ENCODE results near the gene LGALS7B. TPM values are rescaled to one million over a fixed set of nuclear protein-coding genes. Genes with fewer than 3 reads are reported as not detected.
A peak's percentile ranks its signal among the peaks of the same experiment; 100 is the strongest.

LGALS7B gene
- total RNA-seq, 1 experiment from 2014 or later: 3.2 TPM

DNA sequence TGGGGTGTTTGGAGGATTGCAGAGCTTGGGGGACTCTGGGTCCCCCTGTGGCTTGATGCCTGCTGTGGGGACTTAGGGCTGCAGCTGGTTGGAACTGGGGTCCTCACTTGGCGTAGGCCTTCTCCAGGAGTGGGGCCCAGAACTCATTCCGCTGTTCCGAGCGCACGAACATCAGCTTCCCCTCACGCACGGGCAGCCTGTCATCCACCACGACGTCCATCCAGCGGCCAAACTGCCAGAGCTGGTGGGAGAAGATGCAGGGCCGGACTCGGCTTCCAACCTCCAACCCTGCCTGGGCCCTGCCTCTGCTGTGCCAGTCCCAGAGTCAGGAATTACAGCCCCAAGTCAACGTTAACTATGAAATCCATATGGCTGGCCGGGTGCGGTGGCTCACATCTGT, 47.3 kb upstream of the LGALS7B start:
- Mint-ChIP-seq H3K27ac (ENCODE audit: unreplicated experiment) (peak overlapping the region; percentile 11), H3K27me3 (ENCODE audit: unreplicated experiment) (no peaks in the 10 kb centered on the region), H3K4me3 (ENCODE audit: low read depth, unreplicated experiment) (no peak overlapping the region), H3K4me1 (ENCODE audit: low read depth, unreplicated experiment) (peaks cover 15% of the 10 kb centered on the region), H3K36me3 (ENCODE audit: insufficient read depth, unreplicated experiment) (peaks cover 51% of the 10 kb centered on the region), H3K9me3 (ENCODE audit: low read depth, unreplicated experiment) (no peaks in the 10 kb centered on the region)
- BruUV-seq (replicated peaks): no TSS peak
- TF ChIP-seq, protein P1, sequence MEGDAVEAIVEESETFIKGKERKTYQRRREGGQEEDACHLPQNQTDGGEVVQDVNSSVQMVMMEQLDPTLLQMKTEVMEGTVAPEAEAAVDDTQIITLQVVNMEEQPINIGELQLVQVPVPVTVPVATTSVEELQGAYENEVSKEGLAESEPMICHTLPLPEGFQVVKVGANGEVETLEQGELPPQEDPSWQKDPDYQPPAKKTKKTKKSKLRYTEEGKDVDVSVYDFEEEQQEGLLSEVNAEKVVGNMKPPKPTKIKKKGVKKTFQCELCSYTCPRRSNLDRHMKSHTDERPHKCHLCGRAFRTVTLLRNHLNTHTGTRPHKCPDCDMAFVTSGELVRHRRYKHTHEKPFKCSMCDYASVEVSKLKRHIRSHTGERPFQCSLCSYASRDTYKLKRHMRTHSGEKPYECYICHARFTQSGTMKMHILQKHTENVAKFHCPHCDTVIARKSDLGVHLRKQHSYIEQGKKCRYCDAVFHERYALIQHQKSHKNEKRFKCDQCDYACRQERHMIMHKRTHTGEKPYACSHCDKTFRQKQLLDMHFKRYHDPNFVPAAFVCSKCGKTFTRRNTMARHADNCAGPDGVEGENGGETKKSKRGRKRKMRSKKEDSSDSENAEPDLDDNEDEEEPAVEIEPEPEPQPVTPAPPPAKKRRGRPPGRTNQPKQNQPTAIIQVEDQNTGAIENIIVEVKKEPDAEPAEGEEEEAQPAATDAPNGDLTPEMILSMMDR (IDR thresholded peaks at IDR 0.05; ENCODE audit: unreplicated experiment): no peak
- DNase-seq: no peak
- CTCF ChIA-PET: interaction anchor here (0.6 kb wide), 1 partner anchor 758 kb away, joined by 3 read pairs; no protein-coding TSS in a partner anchor
- intact Hi-C loops (cut with micrococcal nuclease; ENCODE audit: unreplicated experiment): no loop called here

DNA sequence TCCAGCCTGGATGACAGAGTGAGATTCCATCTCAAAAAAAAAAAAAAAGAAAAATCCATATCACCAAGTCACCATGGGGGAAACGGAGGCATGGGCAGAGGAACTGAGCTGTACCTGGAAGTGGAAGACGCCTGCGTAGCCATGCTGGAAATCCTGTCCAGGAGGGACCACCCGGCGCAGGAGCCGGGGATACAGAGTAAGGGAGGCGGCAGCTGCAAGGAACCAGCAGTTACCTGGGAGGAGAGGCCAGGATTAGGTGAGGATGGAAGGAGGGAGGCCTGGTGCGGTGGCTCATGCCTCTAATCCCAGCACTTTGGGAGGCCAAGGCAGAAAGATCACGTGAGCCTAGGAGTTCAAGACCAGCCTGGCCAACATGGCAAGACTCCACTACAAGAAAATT, 46.7 kb upstream of the LGALS7B start:
- H3K27me3 Mint-ChIP-seq (ENCODE audit: unreplicated experiment): no peaks in the 10 kb centered on the region
- no peak overlapping the region for H3K27ac Mint-ChIP-seq (ENCODE audit: unreplicated experiment)
- peaks cover 47% of the 10 kb centered on the region for H3K36me3 Mint-ChIP-seq (ENCODE audit: insufficient read depth, unreplicated experiment)
- intact Hi-C loops (cut with micrococcal nuclease; ENCODE audit: unreplicated experiment): no loop called here
- peaks cover 15% of the 10 kb centered on the region for H3K4me1 Mint-ChIP-seq (ENCODE audit: low read depth, unreplicated experiment)
- TF ChIP-seq, protein P1 (IDR thresholded peaks at IDR 0.05; ENCODE audit: unreplicated experiment): no peak
- H3K9me3 Mint-ChIP-seq (ENCODE audit: low read depth, unreplicated experiment): no peaks in the 10 kb centered on the region
- no peak overlapping the region for H3K4me3 Mint-ChIP-seq (ENCODE audit: low read depth, unreplicated experiment)
- no TSS peak for BruUV-seq (replicated peaks)
- CTCF ChIA-PET: interaction anchor here (0.6 kb wide), 2 partner anchors 104 to 758 kb away, joined by 3 read pairs; no protein-coding TSS in a partner anchor
- no peak for DNase-seq

DNA sequence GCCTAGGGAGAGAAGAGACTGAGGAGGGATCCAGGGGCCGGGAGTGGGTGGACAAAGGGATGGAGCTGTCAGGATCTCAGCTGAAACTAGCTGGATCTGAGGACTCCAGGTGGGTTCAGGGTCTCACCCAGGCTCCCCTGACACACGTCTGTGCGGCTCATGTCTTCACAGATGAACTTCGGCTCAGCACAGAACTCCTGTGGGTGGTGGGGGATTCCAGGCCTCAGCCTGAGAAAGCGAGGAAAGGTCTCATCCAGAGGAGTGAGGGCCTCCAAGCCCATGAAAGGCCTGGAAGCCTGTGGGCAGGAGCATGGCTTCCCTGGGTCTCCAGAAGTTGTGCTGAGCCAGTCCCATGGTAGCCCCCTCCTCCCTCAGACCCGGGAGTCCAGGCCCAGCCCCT, 46.1 kb upstream of the LGALS7B start:
- Mint-ChIP-seq H3K4me1 (ENCODE audit: low read depth, unreplicated experiment) (peaks cover 9% of the 10 kb centered on the region), H3K4me3 (ENCODE audit: low read depth, unreplicated experiment) (no peak overlapping the region), H3K27me3 (ENCODE audit: unreplicated experiment) (no peaks in the 10 kb centered on the region), H3K9me3 (ENCODE audit: low read depth, unreplicated experiment) (no peaks in the 10 kb centered on the region), H3K36me3 (ENCODE audit: insufficient read depth, unreplicated experiment) (peaks cover 41% of the 10 kb centered on the region), H3K27ac (ENCODE audit: unreplicated experiment) (no peak overlapping the region)
- DNase-seq: no peak
- intact Hi-C loops (cut with micrococcal nuclease; ENCODE audit: unreplicated experiment): no loop called here
- BruUV-seq (replicated peaks): no TSS peak
- TF ChIP-seq, protein P1 (IDR thresholded peaks at IDR 0.05; ENCODE audit: unreplicated experiment): no peak
- CTCF ChIA-PET: no interaction called here

DNA sequence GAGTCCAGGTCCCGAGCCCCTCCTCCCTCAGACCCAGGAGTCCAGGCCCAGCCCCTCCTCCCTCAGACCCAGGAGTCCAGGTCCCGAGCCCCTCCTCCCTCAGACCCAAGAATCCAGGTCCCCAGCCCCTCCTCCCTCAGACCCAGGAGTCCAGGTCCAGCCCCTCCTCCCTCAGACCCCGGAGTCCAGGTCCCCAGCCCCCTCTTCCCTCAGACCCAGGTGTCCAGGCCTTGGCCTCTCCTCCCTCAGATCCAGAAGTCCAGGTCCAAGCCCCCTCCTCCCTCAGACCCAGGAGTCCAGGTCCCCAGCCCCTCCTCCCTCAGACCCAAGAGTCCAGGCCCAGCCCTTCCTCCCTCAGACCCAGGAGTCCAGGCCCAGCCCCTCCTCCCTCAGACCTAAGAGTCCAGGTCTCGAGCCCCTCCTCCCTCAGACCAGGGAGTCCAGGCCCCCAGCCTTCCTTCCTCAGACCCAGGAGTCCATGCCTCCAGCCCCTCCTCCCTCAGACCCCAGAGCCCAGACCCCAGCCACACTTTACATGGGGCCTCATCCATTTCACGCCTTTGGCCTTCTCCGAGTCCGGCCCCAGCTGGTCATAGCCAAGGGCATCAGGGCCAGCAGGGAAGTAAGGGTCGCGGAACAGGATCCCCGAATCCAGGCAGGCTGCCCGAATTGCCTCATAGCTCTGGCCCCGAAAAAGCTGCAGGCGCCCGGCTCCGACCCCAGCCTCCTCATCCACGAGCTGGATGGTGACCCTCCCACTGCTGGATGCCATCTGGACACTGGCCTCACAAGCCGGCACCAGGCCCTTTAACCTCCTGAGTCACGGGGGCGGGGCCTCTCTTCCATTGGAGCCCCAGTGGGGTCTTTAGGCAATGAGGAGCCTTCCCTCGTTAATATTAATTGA, 45.4 kb upstream of the LGALS7B start:
- H3K27ac Mint-ChIP-seq (ENCODE audit: unreplicated experiment): no peak overlapping the region
- no peak overlapping the region for H3K4me3 Mint-ChIP-seq (ENCODE audit: low read depth, unreplicated experiment)
- no peaks in the 10 kb centered on the region for H3K9me3 Mint-ChIP-seq (ENCODE audit: low read depth, unreplicated experiment)
- H3K36me3 Mint-ChIP-seq (ENCODE audit: insufficient read depth, unreplicated experiment): peaks cover 33% of the 10 kb centered on the region
- no peaks in the 10 kb centered on the region for H3K27me3 Mint-ChIP-seq (ENCODE audit: unreplicated experiment)
- TF ChIP-seq, protein P1 (IDR thresholded peaks at IDR 0.05; ENCODE audit: unreplicated experiment): no peak
- CTCF ChIA-PET: no interaction called here
- no TSS peak for BruUV-seq (replicated peaks)
- intact Hi-C loops (cut with micrococcal nuclease; ENCODE audit: unreplicated experiment): no loop called here
- no peak for DNase-seq
- peaks cover 7% of the 10 kb centered on the region for H3K4me1 Mint-ChIP-seq (ENCODE audit: low read depth, unreplicated experiment)
